ENCODE results near the gene HOXC9.

The HOXC9 gene

DNA sequence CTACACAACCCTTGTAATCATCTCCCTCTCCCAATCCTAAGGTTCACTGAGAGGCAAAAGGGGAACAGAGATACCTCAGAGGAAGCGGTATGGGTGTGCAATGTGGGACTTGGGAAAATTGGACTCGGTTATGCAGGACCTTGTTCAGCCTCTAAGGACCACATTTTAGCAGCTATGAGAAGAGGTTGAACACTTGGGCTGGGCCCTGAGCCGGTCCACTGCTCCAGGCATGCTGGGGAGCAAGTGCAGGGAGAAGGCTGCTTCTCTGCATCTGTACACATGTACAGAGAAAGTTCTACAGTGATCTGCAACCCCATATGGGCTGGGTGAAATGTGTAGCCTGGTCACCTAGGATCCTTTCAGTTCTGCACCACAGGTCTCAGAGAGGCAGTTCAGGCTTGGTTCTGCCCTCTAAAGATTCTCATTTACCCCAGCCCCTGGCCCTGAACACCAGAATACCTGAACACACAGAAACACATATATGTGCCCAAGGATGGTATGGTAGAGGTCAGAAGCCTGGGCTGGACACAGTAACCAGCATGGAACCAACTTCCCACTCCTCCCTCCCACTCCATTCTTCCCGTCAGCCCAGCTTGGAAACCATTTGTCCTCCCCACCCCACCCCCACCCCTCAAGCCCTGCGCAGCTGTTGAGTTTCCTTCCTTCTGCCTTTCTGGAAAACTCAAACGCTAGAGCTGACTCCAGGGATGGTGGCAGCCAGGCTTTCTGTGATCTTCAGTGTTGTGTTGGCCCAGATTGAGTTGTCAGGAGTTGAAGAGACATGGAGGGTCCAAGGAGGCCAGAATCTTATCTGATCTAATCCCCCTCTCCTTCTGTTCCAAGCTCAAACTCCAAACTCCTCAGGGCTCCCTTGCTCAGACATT lies 43.3 kb downstream of the HOXC9 start:
- no peak for DNase-seq

DNA sequence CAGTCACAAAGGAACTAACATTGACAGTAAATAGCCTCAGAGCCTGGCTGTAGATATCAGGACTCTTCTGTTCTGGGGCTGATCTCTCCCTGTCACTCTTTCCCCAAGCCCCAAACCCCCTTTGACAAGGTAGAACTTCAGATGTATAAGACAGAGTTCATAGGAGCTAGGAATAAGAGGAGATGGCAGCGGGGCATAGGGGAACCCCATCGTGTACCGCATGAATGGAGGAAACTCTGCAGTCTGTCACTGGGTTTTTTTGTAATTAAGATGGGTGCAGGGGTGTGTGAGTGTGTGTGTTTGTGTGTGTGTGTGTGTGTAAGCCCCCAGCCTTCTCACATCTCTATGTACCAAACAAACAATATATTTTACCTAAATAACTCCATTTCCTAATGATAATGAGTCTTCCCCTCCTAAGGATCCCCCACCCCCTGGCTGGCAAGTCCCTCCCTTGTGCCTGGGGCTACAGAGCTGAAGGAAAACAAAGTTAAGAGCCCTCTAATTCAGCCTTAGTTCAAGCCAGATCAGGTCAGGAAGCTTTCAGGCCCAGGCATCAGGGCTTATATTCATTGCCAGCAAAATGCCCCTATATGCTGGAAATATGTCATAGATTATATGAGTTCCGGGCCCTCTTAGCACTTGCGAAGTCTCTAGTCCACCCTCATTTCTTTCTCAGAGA lies 44.6 kb downstream of the HOXC9 start:
- no peak for DNase-seq

DNA sequence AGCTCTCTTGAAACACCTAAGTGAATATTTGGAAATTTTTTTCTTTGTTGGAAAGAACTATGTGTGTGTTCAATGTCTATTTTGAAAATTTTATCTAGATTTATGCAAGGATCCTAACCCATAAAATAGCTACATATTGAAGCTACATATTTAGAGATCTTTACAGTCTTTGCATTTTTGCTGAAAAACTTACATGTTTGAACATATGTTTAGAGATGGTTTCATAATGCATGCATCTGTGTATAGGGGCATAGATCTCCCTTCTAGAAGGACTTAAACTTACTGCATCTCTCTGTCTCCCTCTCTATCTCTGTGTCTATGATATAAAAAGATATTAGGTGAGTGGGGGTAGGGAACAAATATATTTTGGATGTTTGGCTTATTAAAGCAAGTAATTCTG lies 45.4 kb downstream of the HOXC9 start:
- no peak for DNase-seq

DNA sequence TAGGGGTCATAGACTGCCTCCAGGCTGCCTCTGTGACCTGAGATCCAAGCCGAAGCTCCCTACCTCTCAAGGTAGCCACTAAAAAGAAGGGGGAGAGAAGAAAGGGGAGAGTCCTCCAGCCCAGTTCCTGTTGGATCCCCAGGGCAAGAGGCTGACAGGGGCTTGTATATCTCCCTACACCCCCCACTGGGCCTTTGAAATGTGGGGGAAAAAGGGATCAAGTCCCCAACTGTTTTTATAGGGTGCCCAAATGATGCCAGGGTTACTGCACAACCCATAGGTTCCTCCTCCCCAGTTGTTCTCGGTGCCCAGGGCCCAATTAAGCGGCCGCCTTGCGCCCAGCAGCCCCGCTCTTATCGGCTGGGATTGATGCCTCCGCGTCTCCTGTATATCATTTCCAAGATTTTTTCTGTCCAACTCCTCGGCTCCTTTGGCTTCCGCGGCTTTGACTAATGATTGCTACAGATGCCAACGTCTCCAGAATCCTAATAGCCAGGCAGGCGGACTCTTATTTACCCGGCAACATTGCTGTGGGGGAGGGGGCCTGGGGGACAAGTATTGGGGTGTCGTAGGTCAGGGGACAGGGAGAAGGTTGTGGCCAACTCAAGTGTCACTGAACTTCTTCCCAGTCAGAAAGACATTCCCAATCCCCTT lies 46.0 kb downstream of the HOXC9 start:
- DNase-seq, result no peak

- no peak for DNase-seq
Observed at GRCh38 chr12:54046809-54047159, 46.8 kb downstream of the HOXC9 start.

GRCh38 chr12:54047160-54047963 lies 47.4 kb downstream of the HOXC9 start:
- DNase-seq, result no peak

DNA sequence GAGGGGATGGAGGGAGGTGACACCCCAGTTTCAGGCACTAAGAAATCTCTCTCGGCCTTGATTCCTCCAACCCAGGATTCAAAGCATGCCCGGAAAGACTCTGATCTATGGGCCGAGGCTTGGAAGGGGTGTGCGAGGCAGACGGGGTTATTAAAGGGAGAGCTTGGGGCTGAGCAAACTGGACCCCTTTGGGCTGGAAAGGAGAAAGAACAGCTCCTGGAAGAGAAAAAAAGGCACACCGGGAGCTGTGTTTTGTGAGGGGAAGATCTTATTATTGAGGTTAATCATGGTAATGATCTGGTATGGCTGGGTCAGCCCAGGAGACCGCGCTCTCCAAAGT lies 48.0 kb downstream of the HOXC9 start:
- DNase-seq, result no peak

- no peak for DNase-seq
Observed at GRCh38 chr12:54048406-54049093, 48.6 kb downstream of the HOXC9 start.

DNA sequence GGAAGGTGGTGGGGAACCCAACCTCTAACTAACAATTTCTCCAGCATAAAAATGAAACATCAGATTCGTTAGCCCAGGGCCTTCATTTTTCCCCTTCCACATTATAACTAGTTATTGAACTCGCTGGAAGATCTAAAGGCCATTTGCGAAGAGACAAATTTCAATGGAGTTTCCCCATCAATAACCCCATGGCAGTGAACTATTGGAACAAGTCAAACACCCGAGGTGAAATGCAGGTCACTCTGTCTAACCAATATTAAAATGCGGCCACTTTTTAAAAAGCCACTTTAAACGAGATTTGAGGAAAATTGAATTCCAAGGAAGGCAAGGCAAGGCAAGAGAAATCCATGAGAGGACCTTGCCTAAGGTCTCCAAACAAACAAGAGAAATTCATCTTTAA lies 49.1 kb downstream of the HOXC9 start:
- DNase-seq, result no peak

GRCh38 chr12:54050482-54050810 lies 50.5 kb downstream of the HOXC9 start:
- no peak for DNase-seq

DNA sequence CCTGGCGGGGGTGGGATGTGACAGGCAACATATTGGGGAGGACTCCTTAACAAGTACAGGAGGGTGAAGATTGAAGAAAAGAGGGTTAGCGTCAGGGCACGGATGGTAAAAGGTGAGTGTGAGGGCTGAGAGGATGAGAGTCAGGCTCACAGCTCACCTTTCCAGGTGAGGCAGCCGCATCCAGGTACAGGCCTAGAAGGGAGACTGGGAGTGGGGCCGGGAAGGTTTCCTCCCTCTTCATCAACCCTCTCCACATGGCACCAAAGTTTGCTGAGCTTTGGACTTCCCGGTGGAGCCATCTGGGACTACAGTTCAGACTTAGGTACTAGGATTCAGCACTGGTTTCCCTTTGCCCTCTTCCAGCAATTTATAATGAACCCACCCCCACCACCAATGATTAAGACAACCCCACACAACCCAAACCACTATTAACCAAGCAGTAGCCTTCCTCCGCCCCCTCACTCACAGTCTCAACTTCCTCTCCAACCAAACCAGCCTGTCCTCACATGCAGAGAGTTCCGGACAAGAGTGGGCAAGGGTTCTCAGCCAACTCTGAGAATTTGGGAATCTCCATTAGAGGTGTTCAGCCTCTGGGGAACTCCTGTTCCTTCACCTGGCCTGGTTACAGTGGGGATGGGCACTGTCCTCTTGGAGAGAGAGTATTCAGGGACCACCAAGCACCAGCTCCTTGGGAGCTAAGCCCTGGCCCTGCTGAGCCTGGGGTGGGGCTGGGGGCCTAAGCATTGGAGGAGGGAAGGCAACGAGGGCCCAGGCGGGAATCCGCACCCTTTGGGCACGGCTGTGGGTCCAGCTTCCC lies 51.3 kb downstream of the HOXC9 start:
- no peak for DNase-seq

GRCh38 chr12:54051874-54052437 lies 52.0 kb downstream of the HOXC9 start:
- no peak for DNase-seq

- DNase-seq, result no peak
Observed at GRCh38 chr12:54052438-54053002, 52.6 kb downstream of the HOXC9 start.
